Fibroblast of lung (primary cell): ENCODE measurements around the gene BBX. TPM values are rescaled to one million over a fixed set of nuclear protein-coding genes. Genes with fewer than 3 reads are reported as not detected.

ENCODE experiments used
- DNase-seq, 2 donors: peaks; one replicate each; pipeline versions ENCODE4 v3.0.0 to v3.0.0-alpha.2; 2010; ENCODE audit warnings: low read depth in 2 of 2
- H2AFZ ChIP-seq: 2 replicates; pipeline ENCODE4 v1.5.1; 2012; ENCODE audit warnings: low read length, control low read depth, inconsistent platforms
- H3K27ac ChIP-seq: 2 replicates; pipeline ENCODE4 v1.5.1; 2011; ENCODE audit warnings: low read length, control low read depth; ENCODE audit not compliant: insufficient read depth
- H3K27me3 ChIP-seq: 2 replicates; pipeline ENCODE4 v1.5.1; 2011; ENCODE audit warnings: mild to moderate bottlenecking, low read length; ENCODE audit not compliant: control insufficient read depth, insufficient read depth
- H3K36me3 ChIP-seq: 2 replicates; pipeline ENCODE4 v1.5.1; 2011; ENCODE audit warnings: low read length; ENCODE audit not compliant: control insufficient read depth, insufficient read depth
- H3K4me1 ChIP-seq: 2 replicates; pipeline ENCODE4 v1.5.1; 2011; ENCODE audit warnings: low read length; ENCODE audit not compliant: control insufficient read depth, insufficient read depth; ENCODE audit errors: extremely low read depth
- H3K4me2 ChIP-seq: 2 replicates; pipeline ENCODE4 v1.5.1; 2011; ENCODE audit warnings: low read length, control low read depth; ENCODE audit not compliant: insufficient read depth; ENCODE audit errors: extremely low read depth
- H3K4me3 ChIP-seq, 4 experiments: fragments of 200-600 bp in 1 of 4; sonication (generic) in 1 of 4; replicated peaks in 1 of 4; 2 replicates each; pipeline ENCODE4 v1.5.1; 2011 to 2016; ENCODE audit warnings: low read length in 4 of 4, low read depth in 3 of 4, mild to moderate bottlenecking in 3 of 4, control low read depth in 2 of 4, inconsistent platforms in 1 of 4, mixed read lengths in 1 of 4; ENCODE audit not compliant: insufficient read depth in 1 of 4; ENCODE audit errors: control extremely low read depth in 1 of 4
- H3K79me2 ChIP-seq: 2 replicates; pipeline ENCODE4 v1.5.1; 2012; ENCODE audit warnings: mild to moderate bottlenecking, low read length, inconsistent platforms; ENCODE audit not compliant: control insufficient read depth, insufficient read depth
- H3K9ac ChIP-seq: 2 replicates; pipeline ENCODE4 v1.5.1; 2011; ENCODE audit warnings: mild to moderate bottlenecking, low read length, control low read depth; ENCODE audit not compliant: insufficient read depth
- H3K9me3 ChIP-seq: 2 replicates; pipeline ENCODE4 v1.5.1; 2012; ENCODE audit warnings: low read depth, low read length; ENCODE audit not compliant: control insufficient read depth, insufficient read depth
- H4K20me1 ChIP-seq: 2 replicates; pipeline ENCODE4 v1.5.1; 2011; ENCODE audit warnings: low read length; ENCODE audit not compliant: control insufficient read depth, insufficient read depth; ENCODE audit errors: extremely low read depth
- EZH2 ChIP-seq: IDR thresholded peaks from 2 replicates; pipeline ENCODE4 v1.5.1; 2012; ENCODE audit warnings: low read length, control low read depth, mild to moderate bottlenecking; ENCODE audit errors: missing control alignments
- polyA plus RNA-seq, 2 donors: library from polyadenylated mRNA; depleted of rRNA in 1 of 2; stranded (reverse) in 1 of 2; unstranded in 1 of 2; fragments of >200 nt; gene quantifications; 2 replicates each; pipeline ENCODE4 v1.2.1, GENCODE V29; 2011 to 2012; ENCODE audit warnings: missing spikeins in 1 of 2
- total RNA-seq: library from RNA; depleted of rRNA; stranded (reverse); fragments of >200 nt; gene quantifications from 2 replicates; pipeline ENCODE4 v1.2.1, GENCODE V29; 2014
- TF ChIP-seq, protein P1 (sequence below), 2 donors: IDR thresholded peaks in 1 of 2; conservative IDR thresholded peaks in 1 of 2; 1 replicate in 1 of 2; 2 replicates in 1 of 2; pipeline ENCODE4 v1.5.1; 2011 to 2012; ENCODE audit warnings: low read length in 2 of 2, control low read depth in 1 of 2, inconsistent platforms in 1 of 2, low read depth in 1 of 2, mild to moderate bottlenecking in 1 of 2

The BBX gene
- total and polyA plus RNA-seq, 2 donors (not counting 1 experiment from before 2014, with no cell fraction given) = 50.0 to 71.2 TPM

DNA sequence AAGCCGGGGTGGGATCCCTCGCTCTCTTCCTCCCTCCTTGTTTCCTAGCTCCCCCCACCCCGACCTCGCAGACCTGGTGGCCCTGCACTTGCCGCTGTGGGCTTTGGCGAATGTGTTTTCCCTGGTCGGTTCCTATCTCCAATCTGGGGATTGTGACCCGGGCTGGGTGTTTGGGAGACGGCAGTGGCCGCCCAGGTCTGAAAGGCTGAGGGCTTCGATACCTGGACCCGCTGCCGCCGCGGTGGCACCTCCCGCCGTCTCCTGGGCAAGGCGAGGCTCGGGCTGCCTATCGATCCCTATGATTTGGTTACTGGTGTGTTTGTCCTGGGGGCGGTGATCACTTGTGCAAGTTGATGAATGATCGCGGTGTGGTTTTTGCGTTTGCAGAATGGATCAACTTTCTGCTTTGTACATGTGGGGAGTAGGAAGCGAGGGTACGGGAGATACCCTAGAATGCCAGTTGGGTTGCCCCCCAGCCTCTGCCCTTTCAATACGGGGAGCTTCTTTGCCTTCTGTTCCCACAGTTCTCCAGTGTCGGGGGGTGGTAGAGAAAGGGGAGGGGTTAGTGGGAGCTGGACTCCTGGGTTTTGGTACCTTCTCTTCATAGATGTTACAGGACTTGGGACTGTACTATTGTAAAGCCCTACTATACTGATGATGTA lies 3.0 kb downstream of the BBX start:
- Histone ChIP-seq H3K79me2 (peaks cover 24% of the 10 kb centered on the region), H3K36me3 (no peaks in the 10 kb centered on the region), H3K9me3 (no peaks in the 10 kb centered on the region), H2AFZ (peak overlapping the region; percentile 97), H3K27ac (peak overlapping the region; percentile 68), H3K4me1 (peaks cover 3% of the 10 kb centered on the region), H4K20me1 (no peaks in the 10 kb centered on the region), H3K4me3 (peak overlapping the region; percentile 58 to 88 (median 86)), H3K27me3 (no peaks in the 10 kb centered on the region), H3K4me2 (peak overlapping the region; percentile 97), H3K9ac (peak overlapping the region; percentile 46)
- TF ChIP-seq, protein P1, sequence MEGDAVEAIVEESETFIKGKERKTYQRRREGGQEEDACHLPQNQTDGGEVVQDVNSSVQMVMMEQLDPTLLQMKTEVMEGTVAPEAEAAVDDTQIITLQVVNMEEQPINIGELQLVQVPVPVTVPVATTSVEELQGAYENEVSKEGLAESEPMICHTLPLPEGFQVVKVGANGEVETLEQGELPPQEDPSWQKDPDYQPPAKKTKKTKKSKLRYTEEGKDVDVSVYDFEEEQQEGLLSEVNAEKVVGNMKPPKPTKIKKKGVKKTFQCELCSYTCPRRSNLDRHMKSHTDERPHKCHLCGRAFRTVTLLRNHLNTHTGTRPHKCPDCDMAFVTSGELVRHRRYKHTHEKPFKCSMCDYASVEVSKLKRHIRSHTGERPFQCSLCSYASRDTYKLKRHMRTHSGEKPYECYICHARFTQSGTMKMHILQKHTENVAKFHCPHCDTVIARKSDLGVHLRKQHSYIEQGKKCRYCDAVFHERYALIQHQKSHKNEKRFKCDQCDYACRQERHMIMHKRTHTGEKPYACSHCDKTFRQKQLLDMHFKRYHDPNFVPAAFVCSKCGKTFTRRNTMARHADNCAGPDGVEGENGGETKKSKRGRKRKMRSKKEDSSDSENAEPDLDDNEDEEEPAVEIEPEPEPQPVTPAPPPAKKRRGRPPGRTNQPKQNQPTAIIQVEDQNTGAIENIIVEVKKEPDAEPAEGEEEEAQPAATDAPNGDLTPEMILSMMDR (conservative IDR thresholded peaks at IDR 0.05 in 1 of 2, IDR thresholded peaks at IDR 0.05 in 1 of 2; ENCODE audit: low read depth in 1 of 2, low read length in 2 of 2) = no peak
- TF ChIP-seq EZH2 = no peak
- peak in 1 of 2 donors; percentile 5 for DNase-seq

DNA sequence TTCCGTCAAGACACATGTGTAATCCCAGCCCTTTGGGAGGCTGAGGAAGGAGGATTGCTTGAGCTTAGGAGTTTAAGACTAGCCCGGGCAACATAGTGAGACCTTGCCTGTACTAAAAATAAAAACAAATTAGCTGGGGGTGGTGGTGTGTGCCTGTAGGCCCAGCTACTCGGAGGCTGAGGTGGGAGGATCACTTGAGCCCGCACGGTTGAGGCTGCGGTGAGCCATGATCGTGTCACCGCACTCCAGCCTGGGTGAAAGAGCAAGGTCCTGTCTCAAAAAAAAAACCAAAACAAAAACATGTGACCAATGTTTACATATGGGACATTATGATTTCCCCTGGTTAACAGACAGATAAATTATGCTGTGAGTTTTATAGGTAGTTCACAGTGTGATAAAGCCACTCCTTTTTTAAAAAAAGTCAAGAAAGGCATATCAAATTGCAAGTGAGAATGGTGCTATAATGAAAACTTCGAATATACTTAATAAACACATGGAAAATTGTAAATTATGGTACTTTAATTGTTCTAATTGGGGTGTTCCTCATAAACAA lies 9.2 kb downstream of the BBX start:
- no peaks in the 10 kb centered on the region for H3K27me3 ChIP-seq
- H3K9me3 ChIP-seq = no peaks in the 10 kb centered on the region
- TF ChIP-seq, protein P1 (conservative IDR thresholded peaks at IDR 0.05 in 1 of 2, IDR thresholded peaks at IDR 0.05 in 1 of 2; ENCODE audit: low read depth in 1 of 2, low read length in 2 of 2) = no peak
- no peak for TF ChIP-seq EZH2
- H3K79me2 ChIP-seq = peaks cover under 1% of the 10 kb centered on the region
- H2AFZ ChIP-seq = no peak overlapping the region
- no peak for DNase-seq
- H3K4me1 ChIP-seq = no peaks in the 10 kb centered on the region
- no peaks in the 10 kb centered on the region for H3K36me3 ChIP-seq
- H4K20me1 ChIP-seq = no peaks in the 10 kb centered on the region
- H3K27ac ChIP-seq = no peak overlapping the region
- H3K4me3 ChIP-seq = no peak overlapping the region
- H3K9ac ChIP-seq = no peak overlapping the region
- no peak overlapping the region for H3K4me2 ChIP-seq

DNA sequence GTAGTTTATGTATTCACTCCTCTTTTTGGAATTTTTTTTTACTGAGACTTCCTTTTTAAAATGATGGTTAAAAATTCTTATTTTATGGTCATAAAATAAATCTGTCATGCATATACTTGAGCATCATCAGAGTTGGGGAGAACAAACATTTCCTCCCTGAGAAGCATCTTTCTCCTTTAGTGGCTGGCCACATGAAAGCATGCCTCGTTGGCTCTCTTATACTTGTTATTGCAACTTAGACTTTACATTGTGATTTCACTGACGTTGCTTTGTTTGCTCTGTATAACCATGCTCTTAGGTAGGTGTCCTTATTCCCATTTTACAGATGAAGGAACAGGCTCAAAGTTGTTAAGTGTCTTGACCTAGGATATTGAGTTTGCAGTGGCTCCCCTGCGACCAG lies 18.1 kb downstream of the BBX start:
- H3K4me3 ChIP-seq = no peak overlapping the region
- H3K27ac ChIP-seq = no peak overlapping the region
- H3K4me1 ChIP-seq = no peaks in the 10 kb centered on the region
- H3K36me3 ChIP-seq = no peaks in the 10 kb centered on the region
- no peaks in the 10 kb centered on the region for H4K20me1 ChIP-seq
- H3K27me3 ChIP-seq = no peaks in the 10 kb centered on the region
- H3K4me2 ChIP-seq = no peak overlapping the region
- no peak overlapping the region for H2AFZ ChIP-seq
- no peaks in the 10 kb centered on the region for H3K9me3 ChIP-seq
- H3K79me2 ChIP-seq = no peaks in the 10 kb centered on the region
- no peak overlapping the region for H3K9ac ChIP-seq
- no peak for TF ChIP-seq EZH2
- TF ChIP-seq, protein P1 (conservative IDR thresholded peaks at IDR 0.05 in 1 of 2, IDR thresholded peaks at IDR 0.05 in 1 of 2; ENCODE audit: low read depth in 1 of 2, low read length in 2 of 2) = no peak
- DNase-seq = no peak
